ENCODE results near the gene TPP1. TPM values are rescaled to one million over a fixed set of nuclear protein-coding genes. Genes with fewer than 3 reads are reported as not detected.

The TPP1 gene
- total and polyA plus RNA-seq, 4 donors = 52.8 to 108 (median 86.5) TPM

DNA sequence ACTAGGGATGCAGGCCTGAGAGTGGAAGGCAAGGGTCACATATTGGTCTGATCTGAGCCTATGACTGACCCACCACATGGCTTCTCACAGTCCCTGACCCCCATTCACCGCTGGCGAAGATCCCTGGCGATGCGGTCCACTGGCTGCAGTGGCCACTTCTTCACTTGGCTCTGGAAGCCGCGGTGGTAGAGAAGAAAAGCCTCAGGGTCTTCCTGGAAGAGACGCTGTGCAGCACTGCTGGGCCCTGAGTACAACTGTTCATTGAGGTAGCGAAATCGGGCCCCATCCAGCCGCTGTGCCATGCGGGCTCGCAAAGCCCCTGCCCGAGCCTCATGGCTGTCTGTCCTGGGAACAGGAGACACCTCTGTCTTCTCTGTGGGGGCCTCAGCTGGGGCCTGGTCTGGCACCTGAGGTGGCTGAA, 18.2 kb downstream of the TPP1 start:
- WGBS = 98% methylated on average over 13 of the region's 13 CpGs

DNA sequence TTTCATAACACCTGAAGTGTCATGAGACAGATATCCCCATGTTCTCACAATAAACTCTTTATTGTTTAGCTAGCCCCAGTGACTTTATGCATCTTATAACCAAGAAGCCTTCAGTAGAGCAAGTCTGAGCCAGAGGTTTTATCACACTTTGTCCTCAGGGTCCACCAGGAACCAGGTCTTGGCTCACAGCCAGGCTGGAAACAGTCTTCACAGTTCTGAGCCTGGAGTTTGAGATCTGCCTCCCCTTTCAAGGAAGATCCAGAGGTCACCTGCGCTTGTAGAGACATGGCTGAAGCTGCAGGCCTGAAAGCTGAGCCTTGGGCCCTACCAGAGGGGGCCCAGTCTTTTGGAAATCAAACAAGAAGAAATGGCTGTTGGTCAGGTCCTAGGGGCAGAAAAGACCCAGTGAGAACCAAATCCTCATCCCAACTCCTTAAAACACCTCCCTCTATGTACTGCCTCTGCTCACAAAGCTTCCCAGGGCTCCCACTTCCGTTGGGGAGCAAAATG, 19.3 kb downstream of the TPP1 start:
- H3K27ac ChIP-seq (ENCODE audit: low read depth in 1 of 2, low read length in 2 of 2) = no peak overlapping the region
- no peak overlapping the region for H3K9ac ChIP-seq (ENCODE audit: low read depth in 1 of 2, low read length in 2 of 2)
- H3K4me3 ChIP-seq (ENCODE audit: low read depth in 1 of 3, low read length in 3 of 3) = no peak overlapping the region
- no peaks in the 10 kb centered on the region for H3K27me3 ChIP-seq (ENCODE audit: control insufficient read depth in 4 of 4, insufficient read depth in 4 of 4, low read length in 3 of 4)
- H3K9me3 ChIP-seq (ENCODE audit: control insufficient read depth in 4 of 4, low read length in 3 of 4) = no peaks in the 10 kb centered on the region
- peaks cover 3 to 42% (median 24%) of the 10 kb centered on the region in 4 donors for H3K36me3 ChIP-seq (ENCODE audit: control insufficient read depth in 4 of 4, insufficient read depth in 3 of 4, low read depth in 1 of 4, low read length in 3 of 4)
- TF ChIP-seq RAD21 (IDR thresholded peaks at IDR 0.05) = no peak
- TF ChIP-seq FOXA1 (IDR thresholded peaks at IDR 0.05) = no peak
- TF ChIP-seq HNF4G (IDR thresholded peaks at IDR 0.05) = no peak
- no peak for TF ChIP-seq HNF4A (conservative IDR thresholded peaks at IDR 0.05)
- TF ChIP-seq, protein P1, sequence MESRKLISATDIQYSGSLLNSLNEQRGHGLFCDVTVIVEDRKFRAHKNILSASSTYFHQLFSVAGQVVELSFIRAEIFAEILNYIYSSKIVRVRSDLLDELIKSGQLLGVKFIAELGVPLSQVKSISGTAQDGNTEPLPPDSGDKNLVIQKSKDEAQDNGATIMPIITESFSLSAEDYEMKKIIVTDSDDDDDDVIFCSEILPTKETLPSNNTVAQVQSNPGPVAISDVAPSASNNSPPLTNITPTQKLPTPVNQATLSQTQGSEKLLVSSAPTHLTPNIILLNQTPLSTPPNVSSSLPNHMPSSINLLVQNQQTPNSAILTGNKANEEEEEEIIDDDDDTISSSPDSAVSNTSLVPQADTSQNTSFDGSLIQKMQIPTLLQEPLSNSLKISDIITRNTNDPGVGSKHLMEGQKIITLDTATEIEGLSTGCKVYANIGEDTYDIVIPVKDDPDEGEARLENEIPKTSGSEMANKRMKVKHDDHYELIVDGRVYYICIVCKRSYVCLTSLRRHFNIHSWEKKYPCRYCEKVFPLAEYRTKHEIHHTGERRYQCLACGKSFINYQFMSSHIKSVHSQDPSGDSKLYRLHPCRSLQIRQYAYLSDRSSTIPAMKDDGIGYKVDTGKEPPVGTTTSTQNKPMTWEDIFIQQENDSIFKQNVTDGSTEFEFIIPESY (IDR thresholded peaks at IDR 0.05) = no peak
- no peak for TF ChIP-seq FOXA2 (IDR thresholded peaks at IDR 0.05)
- TF ChIP-seq EGR1 (IDR thresholded peaks at IDR 0.05; ENCODE audit: low read depth in 2 of 2) = no peak
- 94% methylated on average over 2 of the region's 2 CpGs for WGBS
- peaks cover 9 to 50% (median 39%) of the 10 kb centered on the region in 4 donors for H3K4me1 ChIP-seq (ENCODE audit: control insufficient read depth in 4 of 4, insufficient read depth in 4 of 4, low read length in 3 of 4)
- peak; percentile 36 for DNase-seq (ENCODE audit: low spot score)

More for the DNA sequence above, 18.2 kb downstream of the TPP1 start:
- TF ChIP-seq RAD21 (IDR thresholded peaks at IDR 0.05) (no peak), NR2F2 (IDR thresholded peaks at IDR 0.05) (no peak), EGR1 (IDR thresholded peaks at IDR 0.05; ENCODE audit: low read depth in 2 of 2) (no peak), TAF1 (conservative IDR thresholded peaks at IDR 0.05) (no peak), FOXA2 (IDR thresholded peaks at IDR 0.05) (no peak), FOXA1 (IDR thresholded peaks at IDR 0.05) (no peak)
- TF ChIP-seq, protein P2, sequence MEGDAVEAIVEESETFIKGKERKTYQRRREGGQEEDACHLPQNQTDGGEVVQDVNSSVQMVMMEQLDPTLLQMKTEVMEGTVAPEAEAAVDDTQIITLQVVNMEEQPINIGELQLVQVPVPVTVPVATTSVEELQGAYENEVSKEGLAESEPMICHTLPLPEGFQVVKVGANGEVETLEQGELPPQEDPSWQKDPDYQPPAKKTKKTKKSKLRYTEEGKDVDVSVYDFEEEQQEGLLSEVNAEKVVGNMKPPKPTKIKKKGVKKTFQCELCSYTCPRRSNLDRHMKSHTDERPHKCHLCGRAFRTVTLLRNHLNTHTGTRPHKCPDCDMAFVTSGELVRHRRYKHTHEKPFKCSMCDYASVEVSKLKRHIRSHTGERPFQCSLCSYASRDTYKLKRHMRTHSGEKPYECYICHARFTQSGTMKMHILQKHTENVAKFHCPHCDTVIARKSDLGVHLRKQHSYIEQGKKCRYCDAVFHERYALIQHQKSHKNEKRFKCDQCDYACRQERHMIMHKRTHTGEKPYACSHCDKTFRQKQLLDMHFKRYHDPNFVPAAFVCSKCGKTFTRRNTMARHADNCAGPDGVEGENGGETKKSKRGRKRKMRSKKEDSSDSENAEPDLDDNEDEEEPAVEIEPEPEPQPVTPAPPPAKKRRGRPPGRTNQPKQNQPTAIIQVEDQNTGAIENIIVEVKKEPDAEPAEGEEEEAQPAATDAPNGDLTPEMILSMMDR (IDR thresholded peaks at IDR 0.05; ENCODE audit: low read depth, low read length, missing input control) = no peak
- TF ChIP-seq, protein P3, sequence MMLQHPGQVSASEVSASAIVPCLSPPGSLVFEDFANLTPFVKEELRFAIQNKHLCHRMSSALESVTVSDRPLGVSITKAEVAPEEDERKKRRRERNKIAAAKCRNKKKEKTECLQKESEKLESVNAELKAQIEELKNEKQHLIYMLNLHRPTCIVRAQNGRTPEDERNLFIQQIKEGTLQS (IDR thresholded peaks at IDR 0.05) = no peak
- H3K4me3 ChIP-seq (ENCODE audit: low read depth in 1 of 3, low read length in 3 of 3) = no peak overlapping the region
- peak; percentile 30 for DNase-seq (ENCODE audit: low spot score)
- H3K9ac ChIP-seq (ENCODE audit: low read depth in 1 of 2, low read length in 2 of 2) = no peak overlapping the region
- peaks cover 3 to 38% (median 20%) of the 10 kb centered on the region in 4 donors for H3K36me3 ChIP-seq (ENCODE audit: control insufficient read depth in 4 of 4, insufficient read depth in 3 of 4, low read depth in 1 of 4, low read length in 3 of 4)
- H3K9me3 ChIP-seq (ENCODE audit: control insufficient read depth in 4 of 4, low read length in 3 of 4) = no peaks in the 10 kb centered on the region
- no peaks in the 10 kb centered on the region for H3K27me3 ChIP-seq (ENCODE audit: control insufficient read depth in 4 of 4, insufficient read depth in 4 of 4, low read length in 3 of 4)
- peaks cover 9 to 58% (median 43%) of the 10 kb centered on the region in 4 donors for H3K4me1 ChIP-seq (ENCODE audit: control insufficient read depth in 4 of 4, insufficient read depth in 4 of 4, low read length in 3 of 4)
- H3K27ac ChIP-seq (ENCODE audit: low read depth in 1 of 2, low read length in 2 of 2) = no peak overlapping the region

DNA sequence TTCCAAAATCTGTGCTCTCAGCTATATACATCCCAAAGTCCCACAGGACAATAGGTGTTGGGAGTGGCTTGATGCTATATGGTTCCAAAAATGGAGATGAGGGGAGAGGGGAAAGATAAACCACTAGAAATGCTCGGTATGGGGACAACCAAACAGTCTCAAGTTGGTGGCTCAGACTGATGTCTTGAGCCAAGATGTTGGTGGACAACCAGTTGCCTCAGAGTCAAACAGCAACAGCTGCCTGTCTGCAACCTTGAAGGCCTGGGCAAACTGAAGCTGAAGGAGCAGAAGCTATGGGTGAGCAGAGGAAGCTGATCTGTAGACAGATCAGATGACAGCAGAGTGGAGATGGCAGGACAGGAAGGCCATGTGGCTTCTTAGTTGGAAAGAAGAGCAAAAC, 19.8 kb downstream of the TPP1 start:
- Histone ChIP-seq H3K9ac (ENCODE audit: low read depth in 1 of 2, low read length in 2 of 2) (no peak overlapping the region), H3K27me3 (ENCODE audit: control insufficient read depth in 4 of 4, insufficient read depth in 4 of 4, low read length in 3 of 4) (no peaks in the 10 kb centered on the region), H3K4me3 (ENCODE audit: low read depth in 1 of 3, low read length in 3 of 3) (no peak overlapping the region), H3K9me3 (ENCODE audit: control insufficient read depth in 4 of 4, low read length in 3 of 4) (no peaks in the 10 kb centered on the region), H3K27ac (ENCODE audit: low read depth in 1 of 2, low read length in 2 of 2) (no peak overlapping the region), H3K36me3 (ENCODE audit: control insufficient read depth in 4 of 4, insufficient read depth in 3 of 4, low read depth in 1 of 4, low read length in 3 of 4) (peaks cover 3 to 42% (median 25%) of the 10 kb centered on the region in 4 donors), H3K4me1 (ENCODE audit: control insufficient read depth in 4 of 4, insufficient read depth in 4 of 4, low read length in 3 of 4) (peaks cover 8 to 45% (median 34%) of the 10 kb centered on the region in 4 donors)
- WGBS = 96% methylated on average over 1 of the region's 1 CpG
- DNase-seq (ENCODE audit: low spot score) = peak; percentile 17
- TF ChIP-seq HNF4A (conservative IDR thresholded peaks at IDR 0.05) (no peak), GABPA (IDR thresholded peaks at IDR 0.05 in 1 of 2, conservative IDR thresholded peaks at IDR 0.05 in 1 of 2) (no peak), RXRA (IDR thresholded peaks at IDR 0.05) (no peak), FOXA2 (IDR thresholded peaks at IDR 0.05) (no peak), FOXA1 (IDR thresholded peaks at IDR 0.05) (no peak), RAD21 (IDR thresholded peaks at IDR 0.05) (no peak), NR2F2 (IDR thresholded peaks at IDR 0.05) (no peak), YY1 (IDR thresholded peaks at IDR 0.05) (no peak), TAF1 (conservative IDR thresholded peaks at IDR 0.05) (no peak)
- TF ChIP-seq, protein P4, sequence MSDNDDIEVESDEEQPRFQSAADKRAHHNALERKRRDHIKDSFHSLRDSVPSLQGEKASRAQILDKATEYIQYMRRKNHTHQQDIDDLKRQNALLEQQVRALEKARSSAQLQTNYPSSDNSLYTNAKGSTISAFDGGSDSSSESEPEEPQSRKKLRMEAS (IDR thresholded peaks at IDR 0.05) = no peak
- TF ChIP-seq, protein P3 (IDR thresholded peaks at IDR 0.05) = no peak
- TF ChIP-seq, protein P1 (IDR thresholded peaks at IDR 0.05) = no peak
- TF ChIP-seq, protein P5, sequence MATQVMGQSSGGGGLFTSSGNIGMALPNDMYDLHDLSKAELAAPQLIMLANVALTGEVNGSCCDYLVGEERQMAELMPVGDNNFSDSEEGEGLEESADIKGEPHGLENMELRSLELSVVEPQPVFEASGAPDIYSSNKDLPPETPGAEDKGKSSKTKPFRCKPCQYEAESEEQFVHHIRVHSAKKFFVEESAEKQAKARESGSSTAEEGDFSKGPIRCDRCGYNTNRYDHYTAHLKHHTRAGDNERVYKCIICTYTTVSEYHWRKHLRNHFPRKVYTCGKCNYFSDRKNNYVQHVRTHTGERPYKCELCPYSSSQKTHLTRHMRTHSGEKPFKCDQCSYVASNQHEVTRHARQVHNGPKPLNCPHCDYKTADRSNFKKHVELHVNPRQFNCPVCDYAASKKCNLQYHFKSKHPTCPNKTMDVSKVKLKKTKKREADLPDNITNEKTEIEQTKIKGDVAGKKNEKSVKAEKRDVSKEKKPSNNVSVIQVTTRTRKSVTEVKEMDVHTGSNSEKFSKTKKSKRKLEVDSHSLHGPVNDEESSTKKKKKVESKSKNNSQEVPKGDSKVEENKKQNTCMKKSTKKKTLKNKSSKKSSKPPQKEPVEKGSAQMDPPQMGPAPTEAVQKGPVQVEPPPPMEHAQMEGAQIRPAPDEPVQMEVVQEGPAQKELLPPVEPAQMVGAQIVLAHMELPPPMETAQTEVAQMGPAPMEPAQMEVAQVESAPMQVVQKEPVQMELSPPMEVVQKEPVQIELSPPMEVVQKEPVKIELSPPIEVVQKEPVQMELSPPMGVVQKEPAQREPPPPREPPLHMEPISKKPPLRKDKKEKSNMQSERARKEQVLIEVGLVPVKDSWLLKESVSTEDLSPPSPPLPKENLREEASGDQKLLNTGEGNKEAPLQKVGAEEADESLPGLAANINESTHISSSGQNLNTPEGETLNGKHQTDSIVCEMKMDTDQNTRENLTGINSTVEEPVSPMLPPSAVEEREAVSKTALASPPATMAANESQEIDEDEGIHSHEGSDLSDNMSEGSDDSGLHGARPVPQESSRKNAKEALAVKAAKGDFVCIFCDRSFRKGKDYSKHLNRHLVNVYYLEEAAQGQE (IDR thresholded peaks at IDR 0.05) = no peak

All from liver (tissue), 9 donors.